ENCODE results near the gene CDH13. TPM values are rescaled to one million over a fixed set of nuclear protein-coding genes. Genes with fewer than 3 reads are reported as not detected.

Gene CDH13
- total RNA-seq, 1 donor from 2014 or later: 161 TPM

- no peak overlapping the region for H3K27ac ChIP-seq (replicated peaks)
- H3K4me1 ChIP-seq: peaks cover 7% of the 10 kb centered on the region
- DNase-seq: no peak
- no peaks in the 10 kb centered on the region for H3K27me3 ChIP-seq (ENCODE audit: low read depth)
- no peak for TF ChIP-seq CTCF (IDR thresholded peaks at IDR 0.05; ENCODE audit: borderline replicate concordance)
- peaks cover 3% of the 10 kb centered on the region for H3K36me3 ChIP-seq
- no peaks in the 10 kb centered on the region for H3K9me3 ChIP-seq (replicated peaks)
- intact Hi-C loops (cut with micrococcal nuclease): no loop called here
- no peak overlapping the region for H3K4me3 ChIP-seq
Measured at GRCh38 chr16:83273504-83274173, 646.9 kb downstream of the CDH13 start.

- Histone ChIP-seq H3K27ac (replicated peaks) (no peak overlapping the region), H3K27me3 (ENCODE audit: low read depth) (no peaks in the 10 kb centered on the region), H3K4me3 (no peak overlapping the region), H3K4me1 (peaks cover 7% of the 10 kb centered on the region), H3K9me3 (replicated peaks) (no peaks in the 10 kb centered on the region), H3K36me3 (no peaks in the 10 kb centered on the region)
- DNase-seq: no peak
- TF ChIP-seq CTCF (IDR thresholded peaks at IDR 0.05; ENCODE audit: borderline replicate concordance): no peak
- intact Hi-C loops (cut with micrococcal nuclease): no loop called here
Measured at GRCh38 chr16:83279251-83279650, 652.5 kb downstream of the CDH13 start.

- Histone ChIP-seq H3K36me3 (no peaks in the 10 kb centered on the region), H3K27ac (replicated peaks) (no peak overlapping the region), H3K4me3 (no peak overlapping the region), H3K9me3 (replicated peaks) (no peaks in the 10 kb centered on the region), H3K4me1 (no peaks in the 10 kb centered on the region), H3K27me3 (ENCODE audit: low read depth) (no peaks in the 10 kb centered on the region)
- intact Hi-C loops (cut with micrococcal nuclease): no loop called here
- no peak for DNase-seq
- TF ChIP-seq CTCF (IDR thresholded peaks at IDR 0.05; ENCODE audit: borderline replicate concordance): no peak
Measured at GRCh38 chr16:83285921-83286320, 659.2 kb downstream of the CDH13 start.

- no peak for TF ChIP-seq CTCF (IDR thresholded peaks at IDR 0.05; ENCODE audit: borderline replicate concordance)
Measured at GRCh38 chr16:83296505-83296904, 669.7 kb downstream of the CDH13 start.

GRCh38 chr16:83298541-83298940 lies 671.8 kb downstream of the CDH13 start:
- intact Hi-C loops (cut with micrococcal nuclease): no loop called here
- no peak for DNase-seq
- Histone ChIP-seq H3K27ac (replicated peaks) (no peak overlapping the region), H3K4me3 (no peak overlapping the region), H3K27me3 (ENCODE audit: low read depth) (no peaks in the 10 kb centered on the region), H3K36me3 (no peaks in the 10 kb centered on the region), H3K9me3 (replicated peaks) (no peaks in the 10 kb centered on the region), H3K4me1 (no peaks in the 10 kb centered on the region)
- TF ChIP-seq CTCF (IDR thresholded peaks at IDR 0.05; ENCODE audit: borderline replicate concordance): no peak

More at GRCh38 chr16:83296505-83296904, 669.7 kb downstream of the CDH13 start:
- intact Hi-C loops (cut with micrococcal nuclease): no loop called here
- DNase-seq: no peak
- Histone ChIP-seq H3K27ac (replicated peaks) (no peak overlapping the region), H3K4me1 (no peaks in the 10 kb centered on the region), H3K27me3 (ENCODE audit: low read depth) (no peaks in the 10 kb centered on the region), H3K4me3 (no peak overlapping the region), H3K9me3 (replicated peaks) (no peaks in the 10 kb centered on the region), H3K36me3 (no peaks in the 10 kb centered on the region)

Data from left ventricle myocardium inferior (tissue), 1 donor.